GM21619 (cell line): ENCODE results near the gene UBXN6.

Experiments
- ATAC-seq: cut with Tn5 transposase; IDR thresholded peaks from one replicate; pipeline ENCODE4 v1.9.1; 2021; ENCODE audit not compliant: unreplicated experiment

Gene UBXN6

GRCh38 chr19:4456843-4457653 lies 546 bp downstream of the UBXN6 start:
- ATAC-seq: no peak

DNA sequence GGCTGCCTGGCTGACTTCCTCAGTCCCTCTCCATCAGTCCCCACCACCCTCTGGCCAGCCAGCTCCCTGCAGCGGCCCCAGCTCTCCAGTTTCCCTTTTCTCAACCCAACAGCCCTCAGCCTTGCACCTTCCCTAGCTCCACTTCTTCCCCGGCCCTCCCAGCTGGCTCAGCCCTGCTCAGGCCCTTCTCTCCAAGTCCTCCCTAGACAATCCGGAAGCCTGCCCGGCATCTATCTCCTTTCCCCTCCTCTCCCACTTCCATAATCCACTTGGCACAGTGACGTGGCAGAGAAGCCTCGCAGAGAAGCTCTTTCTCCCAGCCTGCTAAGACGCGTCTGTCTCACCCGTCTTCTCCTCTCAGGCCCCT lies 1.1 kb downstream of the UBXN6 start:
- no peak for ATAC-seq

- no peak for ATAC-seq
Observed at GRCh38 chr19:4455719-4456475, 1.7 kb downstream of the UBXN6 start.

DNA sequence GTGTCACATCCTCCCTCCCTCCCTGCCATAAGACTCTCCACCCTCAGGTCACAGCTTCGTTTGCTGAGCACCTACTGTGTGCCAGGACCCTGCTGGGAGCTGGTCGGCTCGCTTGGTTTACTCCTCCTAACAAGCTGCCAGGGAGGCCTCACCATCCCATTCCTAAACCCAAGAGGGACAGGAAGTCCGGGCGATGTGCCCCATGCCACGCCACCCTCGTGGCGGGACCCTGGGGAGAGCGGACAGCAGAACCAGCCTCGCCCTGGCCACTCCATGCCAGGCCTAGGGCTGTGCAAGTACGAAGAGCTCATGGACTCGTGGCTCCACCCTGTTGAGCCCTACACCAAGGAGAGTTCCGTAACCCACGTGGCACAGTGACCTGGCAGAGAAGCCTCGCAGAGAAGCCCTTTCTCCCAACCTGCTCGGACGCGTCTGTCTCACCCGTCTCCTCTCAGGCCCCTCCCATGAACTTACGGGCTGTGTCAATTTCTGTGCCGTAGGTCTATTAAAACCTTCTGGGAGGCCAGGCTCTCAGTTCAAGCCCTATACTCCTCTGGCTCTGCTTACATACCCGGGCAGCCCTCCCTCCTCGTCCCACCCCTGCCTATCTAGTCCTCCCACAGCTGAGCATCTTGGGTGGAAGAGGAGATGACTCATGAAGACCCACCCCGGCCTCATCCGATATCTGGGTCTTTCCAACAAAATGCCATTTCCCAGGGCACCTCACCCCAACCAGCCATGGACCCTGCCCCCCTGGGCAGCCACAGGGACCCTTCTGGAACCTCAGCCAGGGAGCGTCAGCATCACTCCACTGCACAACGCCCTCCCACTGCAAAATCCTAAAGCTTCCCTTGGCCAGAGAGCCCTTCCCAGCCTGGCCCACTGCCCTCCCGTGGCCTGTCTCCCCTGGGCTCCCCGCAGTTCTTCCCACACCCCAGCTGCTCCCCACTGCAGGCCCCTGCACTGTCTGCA lies 2.6 kb downstream of the UBXN6 start:
- ATAC-seq: no peak

- no peak for ATAC-seq
Observed at GRCh38 chr19:4453232-4454179, 4.1 kb downstream of the UBXN6 start.

DNA sequence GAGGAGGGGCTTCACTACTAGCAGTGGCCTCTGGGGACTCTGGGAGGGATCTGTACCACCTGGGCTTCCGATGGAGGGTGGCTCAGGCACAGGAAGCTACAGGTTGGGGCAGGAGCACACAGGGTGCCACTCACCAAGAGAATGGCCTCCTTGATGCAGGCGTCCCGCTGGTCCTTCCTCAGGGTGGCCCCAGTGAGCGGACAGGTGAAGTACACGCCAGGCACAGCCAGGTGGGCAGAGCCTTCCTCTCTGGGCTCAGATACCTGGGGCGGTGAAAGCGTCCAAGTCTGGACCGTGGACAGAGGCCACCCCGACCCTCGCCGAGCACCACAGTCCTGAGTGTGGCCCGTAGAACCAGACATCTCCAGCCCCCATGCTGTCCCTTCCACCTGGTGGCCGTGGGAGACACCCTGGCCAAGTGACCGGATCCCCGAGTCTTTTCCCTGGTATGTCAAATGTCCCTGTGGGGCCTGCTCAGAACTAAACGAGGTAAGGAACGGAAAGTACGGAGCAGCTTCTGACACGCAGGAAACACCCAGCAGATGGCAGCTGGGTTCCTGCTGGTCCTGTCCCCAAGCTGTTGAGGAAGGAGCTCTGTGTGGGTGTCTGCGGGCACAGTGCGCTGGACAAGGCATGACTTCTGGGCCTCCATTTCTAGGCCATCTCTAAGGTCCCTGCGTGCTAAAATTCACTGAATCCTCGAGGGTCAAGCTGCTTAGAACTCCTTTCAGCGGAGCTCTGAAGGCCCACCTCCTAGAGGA lies 5.2 kb downstream of the UBXN6 start:
- ATAC-seq: no peak

- ATAC-seq: no peak
Observed at GRCh38 chr19:4449639-4450028, 8.0 kb downstream of the UBXN6 start.

GRCh38 chr19:4449022-4449638 lies 8.5 kb downstream of the UBXN6 start:
- no peak for ATAC-seq

DNA sequence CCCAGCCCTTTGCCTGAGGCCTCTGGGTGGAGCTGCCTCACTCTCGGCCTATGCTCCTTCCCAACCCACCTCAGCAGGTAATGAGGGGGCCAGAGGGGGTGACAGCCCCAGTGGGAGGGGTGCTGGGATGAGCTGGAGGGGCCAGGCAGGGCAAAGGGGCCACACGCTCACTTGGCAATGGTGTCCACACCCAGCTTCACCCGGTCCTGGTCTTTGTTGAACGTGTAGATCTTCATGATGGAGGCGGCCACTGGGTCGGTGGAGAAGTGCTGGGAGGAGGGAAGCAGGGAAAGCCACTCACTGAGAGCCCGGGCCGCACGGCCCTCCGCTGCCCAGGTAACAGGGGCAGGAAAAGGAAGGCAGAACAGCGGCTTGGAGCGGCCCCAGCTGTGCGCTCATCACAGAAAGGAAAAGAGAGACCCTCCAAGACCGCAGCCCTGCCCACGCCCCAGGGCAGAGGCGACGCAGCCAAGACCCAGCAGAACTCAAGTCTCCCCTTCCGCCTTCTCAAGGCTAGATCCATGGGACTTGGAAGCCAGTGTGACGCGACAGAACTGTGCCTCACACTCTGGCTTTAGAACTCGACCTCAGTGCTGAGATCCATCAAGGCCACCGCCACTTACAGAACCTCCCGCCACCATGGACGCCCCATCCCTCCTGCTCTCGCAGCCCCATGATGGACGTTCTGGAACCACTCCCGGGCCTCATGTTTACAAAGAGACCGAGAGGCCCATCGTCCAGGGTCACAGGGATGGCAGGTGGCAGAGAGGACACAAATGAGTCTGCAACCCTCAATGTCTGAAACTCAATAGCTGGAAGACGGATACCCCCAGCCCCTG lies 9.2 kb downstream of the UBXN6 start:
- ATAC-seq: no peak

DNA sequence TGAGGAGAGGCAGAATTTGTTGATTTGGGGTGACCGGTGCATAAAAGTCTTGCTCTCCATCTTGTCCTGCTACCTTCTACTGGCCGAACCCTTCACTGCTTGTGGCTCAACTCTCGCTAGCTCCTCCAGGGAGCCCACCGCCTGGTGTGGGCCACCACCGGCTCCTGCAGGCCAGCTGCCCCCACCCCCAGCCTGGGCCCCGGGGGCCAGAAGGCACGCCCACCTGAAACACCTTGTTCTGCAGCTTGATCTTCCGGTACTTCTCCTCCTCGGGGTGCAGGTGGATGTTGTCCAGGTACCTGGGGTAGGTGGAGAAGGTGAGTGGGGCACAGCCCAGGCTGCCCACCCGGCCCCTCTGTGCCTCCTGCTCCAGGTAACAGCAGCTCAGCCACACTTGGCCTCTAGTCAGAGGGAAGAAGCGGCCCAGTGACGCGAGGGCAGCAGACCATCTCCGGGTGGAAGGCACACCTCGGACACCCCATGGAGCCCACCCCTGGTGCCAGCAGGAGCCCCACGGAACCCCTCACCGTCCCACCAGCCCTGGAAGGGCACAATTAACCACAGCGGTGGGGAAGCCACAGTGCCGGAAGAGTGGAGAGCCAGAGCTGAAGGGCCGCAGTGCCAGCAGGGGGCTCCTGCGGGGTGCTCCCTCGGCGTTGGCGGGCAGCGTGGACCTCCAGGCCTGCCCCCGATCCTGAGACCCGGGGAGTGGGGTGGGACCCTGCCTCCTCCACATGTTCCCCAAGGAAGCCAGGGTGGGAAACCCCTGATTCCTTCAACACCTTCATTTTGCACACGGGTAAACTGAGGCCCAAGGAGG lies 10.1 kb downstream of the UBXN6 start:
- no peak for ATAC-seq

GRCh38 chr19:4446704-4447200 lies 10.8 kb downstream of the UBXN6 start:
- no peak for ATAC-seq

- ATAC-seq: no peak
Observed at GRCh38 chr19:4445963-4446703, 11.5 kb downstream of the UBXN6 start.

DNA sequence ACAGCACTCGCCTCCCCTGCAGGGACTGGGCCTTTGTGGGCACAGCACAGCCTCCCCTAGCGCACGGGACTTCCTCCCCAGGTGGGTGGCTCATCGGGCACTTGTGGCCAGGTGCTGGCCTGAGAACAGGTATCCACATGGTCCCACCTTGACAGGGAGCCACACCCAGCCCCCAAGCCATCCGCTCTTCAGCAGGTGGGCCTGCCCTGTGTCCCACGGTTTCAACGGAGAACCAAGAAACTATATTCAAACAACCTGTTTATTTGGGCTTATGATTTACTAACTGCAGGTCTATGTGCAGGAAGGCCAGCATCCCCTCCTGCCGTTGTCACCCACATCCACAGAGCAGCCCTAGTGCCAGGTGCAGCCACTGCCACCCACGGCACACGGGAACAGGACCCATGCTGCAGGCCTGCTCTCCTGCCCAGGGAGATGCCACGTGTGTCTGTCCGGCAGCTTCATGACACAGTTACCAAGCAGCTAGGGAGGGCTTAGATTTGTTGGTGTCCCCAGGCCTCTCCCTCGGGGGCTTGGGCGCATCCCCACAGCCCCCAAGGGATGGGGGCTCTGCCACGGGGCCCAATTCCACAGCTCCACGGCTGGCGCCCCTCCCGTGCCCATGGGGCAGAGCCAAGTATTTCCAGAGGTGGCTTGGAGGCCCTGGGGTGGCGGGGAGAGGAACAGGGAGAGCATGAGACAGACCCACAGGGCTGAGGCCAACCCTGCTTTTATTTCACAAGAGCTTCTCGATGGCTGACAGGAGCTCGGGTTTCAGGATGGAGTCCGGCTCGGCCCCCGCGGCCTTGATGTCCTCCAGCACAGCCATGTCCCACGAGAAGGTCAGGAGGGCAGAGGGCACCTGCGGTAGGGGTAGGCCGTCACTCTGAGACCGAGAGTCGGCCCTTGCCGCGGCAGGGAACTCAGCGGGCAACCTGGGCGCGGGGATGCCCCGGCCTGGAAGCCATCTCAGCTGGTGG lies 12.5 kb downstream of the UBXN6 start:
- no peak for ATAC-seq

DNA sequence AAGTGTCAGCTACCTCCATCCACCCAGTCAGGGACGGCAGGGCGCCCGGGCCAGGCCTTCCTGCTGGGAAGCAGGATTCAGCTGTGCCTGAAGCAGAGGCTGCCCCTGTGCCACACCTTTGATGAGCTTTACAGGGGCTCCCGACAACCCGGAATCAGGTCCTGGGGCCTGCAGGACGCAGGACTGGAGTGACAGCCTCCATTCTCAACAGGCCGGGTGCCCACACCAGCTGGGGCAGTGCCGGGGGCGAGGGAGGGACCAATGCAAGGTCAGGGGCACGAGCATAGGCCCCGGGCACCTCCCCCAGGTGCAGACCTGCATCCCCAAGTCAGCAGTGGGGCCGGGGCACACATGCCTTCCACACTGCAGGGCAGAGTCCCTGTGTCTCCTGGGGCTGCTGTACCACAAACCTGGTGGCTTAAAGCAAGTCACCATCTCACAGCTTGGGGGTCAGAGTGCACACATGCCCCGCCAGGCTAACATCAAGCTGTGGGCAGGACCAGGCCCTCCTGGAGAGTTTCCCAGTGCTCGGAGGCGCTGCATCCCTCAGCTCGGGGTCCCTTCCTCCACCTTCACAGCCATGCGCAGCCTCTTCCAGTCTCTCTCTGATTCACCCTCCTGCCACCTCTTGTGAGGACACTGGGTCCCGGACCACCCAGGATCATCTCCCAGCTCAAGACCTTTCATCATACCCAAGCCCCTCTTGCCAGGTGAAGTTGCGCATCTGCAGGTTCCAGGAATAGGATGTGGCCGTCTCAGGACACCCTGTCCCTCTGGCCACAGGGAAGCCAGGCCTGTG lies 13.4 kb downstream of the UBXN6 start:
- ATAC-seq: no peak
